Activated T-cell treated with anti-CD3 and anti-CD28 coated beads, Interleukin-2, amount 50 U/mL, for 4 hours (primary cell): ENCODE data around the gene VCL. TPM values are rescaled to one million over a fixed set of nuclear protein-coding genes. Genes with fewer than 3 reads are reported as not detected.
"Not testable (repeated sequence)": the region's sequence is repeated elsewhere in the genome, so short reads cannot be mapped to it uniquely, and the experiment has no call there.

Source experiments
- ATAC-seq, 2 donors: fragments of 200-7000 bp; cut with Tn5 transposase; one replicate each; pipeline ENCODE4 v1.10.0; 2021
- DNase-seq: peaks from one replicate; pipeline ENCODE4 v3.0.0-alpha.2; 2020
- H3K27me3 Mint-ChIP-seq: one replicate; pipeline ENCODE4 v1.8.0; 2021; ENCODE audit warnings: low read depth, mixed read lengths
- H3K36me3 Mint-ChIP-seq: one replicate; pipeline ENCODE4 v1.8.0; 2022; ENCODE audit warnings: mixed read lengths; ENCODE audit not compliant: insufficient read depth
- H3K4me1 Mint-ChIP-seq: one replicate; pipeline ENCODE4 v1.8.0; 2021; ENCODE audit warnings: low read depth, mixed read lengths
- H3K4me3 Mint-ChIP-seq: one replicate; pipeline ENCODE4 v1.8.0; 2021; ENCODE audit warnings: mild to moderate bottlenecking, moderate library complexity, mixed read lengths
- H3K9me3 Mint-ChIP-seq: one replicate; pipeline ENCODE4 v1.8.0; 2021; ENCODE audit warnings: mixed read lengths
- total RNA-seq, 3 donors: library from RNA; stranded (reverse); gene quantifications; one replicate each; pipeline ENCODE4 v1.2.1, GENCODE V29; 2021

VCL gene
- total RNA-seq, 3 donors from 2014 or later, result 12.4 to 16.3 (median 14.7) TPM

- H3K9me3 Mint-ChIP-seq, H3K4me3 Mint-ChIP-seq, H3K27me3 Mint-ChIP-seq, DNase-seq, H3K36me3 Mint-ChIP-seq, ATAC-seq: not testable (repeated sequence)
- H3K4me1 Mint-ChIP-seq, result peaks cover 39% of the 10 kb centered on the region
These were observed 34.3 kb downstream of the VCL start for GRCh38 chr10:74032208-74032607.

DNA sequence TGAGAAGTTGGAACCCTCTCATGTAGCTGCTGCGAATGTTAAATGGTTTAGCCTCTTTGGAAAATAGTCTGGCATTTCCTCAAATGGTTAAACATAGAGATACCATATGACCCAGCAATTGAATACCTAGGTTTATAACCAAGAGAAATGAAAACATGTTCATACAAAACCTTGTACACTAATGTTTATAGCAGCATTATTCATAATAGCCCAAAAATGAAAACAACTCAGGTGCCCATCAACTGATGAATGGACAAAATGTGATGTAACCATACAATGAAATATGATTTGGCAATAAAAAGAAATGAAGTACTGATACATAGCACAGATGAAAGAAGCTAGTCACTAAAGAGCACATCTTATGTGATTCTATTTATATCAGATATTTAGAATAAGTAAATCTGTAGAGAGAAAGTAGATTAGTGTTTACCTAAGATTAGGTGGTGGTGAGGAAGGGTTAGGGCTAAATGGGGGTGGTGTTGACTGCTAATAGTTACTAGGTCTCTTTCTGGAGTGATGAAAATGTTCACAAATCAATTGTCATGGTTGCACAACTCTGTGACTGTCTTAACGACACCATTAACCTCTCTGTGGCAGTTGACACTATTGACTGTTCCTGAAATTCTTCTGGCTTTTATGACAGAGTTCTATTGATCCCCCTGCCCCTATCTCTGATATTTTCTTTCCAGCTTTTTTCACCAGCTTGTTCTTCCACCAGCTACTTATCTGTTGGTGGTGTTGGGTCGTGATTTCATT is 35.2 kb downstream of the VCL start:
- no peaks in the 10 kb centered on the region for H3K9me3 Mint-ChIP-seq
- no peak overlapping the region for H3K4me3 Mint-ChIP-seq
- peaks cover 37% of the 10 kb centered on the region for H3K4me1 Mint-ChIP-seq
- DNase-seq (no peak), ATAC-seq (no peak)
- no peaks in the 10 kb centered on the region for H3K27me3 Mint-ChIP-seq
- H3K36me3 Mint-ChIP-seq, result peaks cover 2% of the 10 kb centered on the region

DNA sequence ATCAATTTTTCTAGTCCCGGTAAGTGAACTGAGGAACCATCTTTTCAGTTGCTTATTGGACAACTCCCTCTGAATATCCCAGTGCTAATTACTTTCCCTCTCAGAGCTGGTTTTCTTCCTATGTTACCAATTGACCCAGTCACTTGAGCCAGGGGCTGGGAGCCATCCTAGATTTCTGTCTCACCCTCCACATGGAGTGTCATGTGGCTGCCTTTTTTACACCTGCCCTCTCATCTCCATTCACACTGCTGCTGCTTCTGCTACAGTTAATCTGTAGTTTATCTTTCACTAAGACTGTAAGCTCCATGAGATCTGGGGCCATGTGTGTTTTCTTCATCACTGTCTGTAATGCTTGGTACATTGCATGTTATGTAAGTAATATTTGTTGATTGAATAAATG is 35.8 kb downstream of the VCL start:
- H3K4me1 Mint-ChIP-seq, result peaks cover 37% of the 10 kb centered on the region

DNA sequence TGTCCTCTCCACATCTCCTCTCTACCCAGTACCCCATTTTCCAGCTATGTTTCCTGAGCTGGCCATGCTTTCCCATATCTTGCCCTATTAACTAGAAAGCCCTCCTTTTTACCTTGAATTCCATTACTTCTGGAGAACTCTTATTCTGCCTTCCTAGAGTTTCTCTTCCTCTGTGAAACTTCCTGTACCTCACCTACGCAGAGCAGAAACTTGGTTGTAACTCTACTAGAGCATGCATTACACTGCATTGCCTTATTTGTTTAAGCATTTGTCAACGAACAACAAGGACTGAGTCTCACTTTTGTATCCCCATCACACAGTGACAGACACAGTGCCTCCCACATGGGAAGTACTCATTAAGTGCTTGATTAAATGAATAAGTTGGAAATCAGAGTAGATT is 36.4 kb downstream of the VCL start:
- no peak for ATAC-seq
- H3K9me3 Mint-ChIP-seq, result no peaks in the 10 kb centered on the region
- H3K36me3 Mint-ChIP-seq, result peaks cover 2% of the 10 kb centered on the region
- no peak overlapping the region for H3K4me3 Mint-ChIP-seq
- peaks cover 36% of the 10 kb centered on the region for H3K4me1 Mint-ChIP-seq
- no peaks in the 10 kb centered on the region for H3K27me3 Mint-ChIP-seq
- DNase-seq, result no peak

More for the DNA sequence above, 35.8 kb downstream of the VCL start:
- Mint-ChIP-seq H3K36me3 (peaks cover 2% of the 10 kb centered on the region), H3K4me3 (no peak overlapping the region), H3K27me3 (no peaks in the 10 kb centered on the region), H3K9me3 (no peaks in the 10 kb centered on the region)
- DNase-seq (no peak), ATAC-seq (no peak)

DNA sequence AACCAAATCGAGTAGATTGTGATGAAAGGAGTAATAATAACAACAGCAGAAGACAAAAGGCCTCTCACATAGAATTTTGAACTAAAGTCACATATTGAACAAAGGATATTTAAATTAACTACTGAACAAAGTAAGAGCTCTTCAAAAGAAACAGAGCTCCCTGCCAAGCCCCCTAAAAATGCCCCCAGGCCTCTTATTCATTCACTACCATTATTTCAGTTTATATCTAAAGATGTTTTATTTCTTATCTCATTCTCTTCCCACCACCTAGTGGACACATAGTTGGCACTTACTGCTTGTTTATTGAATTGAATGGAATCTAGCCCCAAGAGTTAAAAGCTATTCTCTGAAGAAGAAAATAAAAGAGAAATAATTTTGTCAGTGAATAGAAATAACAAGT is 37.4 kb downstream of the VCL start:
- DNase-seq, result no peak

DNA sequence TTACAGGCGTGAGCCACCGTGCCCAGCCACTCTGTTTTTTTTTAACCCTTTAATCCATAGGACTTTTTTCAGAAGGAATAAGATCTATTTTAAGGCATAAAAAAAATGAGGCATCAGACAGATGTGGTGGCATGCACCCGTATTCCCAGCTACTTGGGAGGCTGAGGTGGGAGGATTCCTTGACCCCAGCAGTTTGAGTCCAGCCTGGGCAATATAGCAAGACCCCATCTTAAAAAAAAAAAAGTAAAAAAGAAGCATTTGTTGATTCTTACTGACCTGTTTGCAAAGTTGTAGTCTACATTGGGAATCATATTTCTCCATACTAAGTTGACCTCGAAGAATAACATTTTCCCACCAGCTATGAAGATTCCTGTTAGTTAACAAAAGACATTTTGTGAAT is 38.6 kb downstream of the VCL start:
- H3K4me3 Mint-ChIP-seq, result no peak overlapping the region
- peaks cover 38% of the 10 kb centered on the region for H3K4me1 Mint-ChIP-seq
- DNase-seq, result no peak
- no peak for ATAC-seq
- H3K36me3 Mint-ChIP-seq, result peaks cover 2% of the 10 kb centered on the region
- H3K9me3 Mint-ChIP-seq, result no peaks in the 10 kb centered on the region
- no peaks in the 10 kb centered on the region for H3K27me3 Mint-ChIP-seq

More for the DNA sequence above, 37.4 kb downstream of the VCL start:
- H3K4me3 Mint-ChIP-seq, result no peak overlapping the region
- H3K9me3 Mint-ChIP-seq, result no peaks in the 10 kb centered on the region
- no peak for ATAC-seq
- H3K4me1 Mint-ChIP-seq, result peaks cover 41% of the 10 kb centered on the region
- peaks cover 2% of the 10 kb centered on the region for H3K36me3 Mint-ChIP-seq
- H3K27me3 Mint-ChIP-seq, result no peaks in the 10 kb centered on the region

DNA sequence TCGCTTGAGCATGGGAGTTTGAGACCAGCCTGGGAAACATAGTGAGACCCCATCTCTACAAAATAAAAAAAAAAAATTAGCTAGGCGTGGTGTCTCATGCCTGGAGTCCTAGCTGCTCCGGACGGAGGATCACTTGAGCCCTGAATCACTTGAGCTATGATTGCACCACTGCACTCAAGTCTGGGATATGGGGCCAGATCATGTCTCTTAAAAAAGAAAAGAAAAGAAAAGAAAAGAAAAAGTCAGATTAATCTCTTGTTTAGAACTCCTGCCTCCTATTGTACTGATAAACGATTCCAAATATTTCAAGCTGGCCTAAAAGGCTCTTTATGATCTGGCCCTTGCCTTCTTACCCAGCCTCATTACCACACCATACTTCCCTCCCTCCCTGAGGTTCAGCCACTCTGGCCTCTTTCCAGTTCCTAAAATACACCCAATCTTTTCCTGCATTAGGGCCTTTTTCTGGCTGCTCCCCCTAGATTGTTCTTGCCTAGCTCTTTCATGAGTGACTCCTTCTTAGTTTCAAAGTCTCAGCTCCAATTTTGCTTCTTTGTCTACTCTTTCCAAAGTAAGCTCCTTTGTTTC is 41.7 kb downstream of the VCL start:
- Mint-ChIP-seq H3K36me3 (peaks cover 7% of the 10 kb centered on the region), H3K9me3 (no peaks in the 10 kb centered on the region), H3K4me1 (peaks cover 20% of the 10 kb centered on the region), H3K27me3 (no peaks in the 10 kb centered on the region), H3K4me3 (no peak overlapping the region)
- ATAC-seq (no peak), DNase-seq (no peak)

DNA sequence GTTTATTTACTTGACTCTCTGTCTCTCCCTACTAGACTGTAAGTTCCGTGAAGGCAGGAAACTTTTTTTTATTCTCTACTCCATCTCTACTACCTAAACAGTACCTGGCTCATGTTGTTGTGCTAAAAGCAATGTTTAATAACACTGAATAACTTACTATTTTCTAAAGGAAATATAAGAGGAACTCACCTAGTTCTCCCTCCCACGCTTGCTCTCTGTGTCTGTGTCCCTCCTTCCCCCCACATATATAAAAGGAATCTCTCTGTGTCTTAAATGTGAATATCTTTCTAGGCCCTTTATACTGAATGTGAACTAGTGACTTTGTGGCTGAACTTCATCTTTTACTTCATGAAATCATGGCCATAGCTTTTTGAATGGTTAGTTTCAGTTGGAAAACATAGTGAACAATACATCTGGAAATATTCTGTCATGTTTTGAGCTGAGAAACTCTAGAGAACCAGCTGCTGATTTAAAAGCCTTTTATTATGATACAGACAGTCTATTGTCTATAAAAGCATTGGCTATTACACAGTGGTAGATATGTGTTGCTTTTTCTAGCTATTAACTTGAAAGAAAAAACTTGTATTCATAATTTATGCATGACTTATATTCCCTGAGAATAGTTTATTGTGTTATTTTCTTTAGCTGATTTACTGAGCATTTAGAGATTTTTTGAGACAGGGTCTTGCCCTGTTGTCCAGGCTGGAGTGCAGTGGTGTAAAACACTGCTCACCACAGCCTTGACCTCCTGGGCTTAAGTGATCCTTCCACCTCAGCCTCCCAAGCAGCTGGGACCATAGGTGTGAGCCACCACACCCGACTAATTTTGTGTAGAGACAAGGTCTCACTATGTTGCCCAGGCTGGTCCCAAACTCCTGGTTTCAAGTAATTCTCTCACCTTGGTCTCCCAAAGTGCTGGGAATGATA is 42.5 kb downstream of the VCL start:
- DNase-seq (no peak), ATAC-seq (no peak)
- Mint-ChIP-seq H3K4me1 (peaks cover 12% of the 10 kb centered on the region), H3K27me3 (no peaks in the 10 kb centered on the region), H3K9me3 (no peaks in the 10 kb centered on the region), H3K4me3 (no peak overlapping the region), H3K36me3 (peaks cover 8% of the 10 kb centered on the region)

GRCh38 chr10:74044419-74044818 is 46.5 kb downstream of the VCL start:
- Mint-ChIP-seq H3K9me3 (no peaks in the 10 kb centered on the region), H3K4me1 (peaks cover 12% of the 10 kb centered on the region), H3K36me3 (peaks cover 8% of the 10 kb centered on the region), H3K4me3 (no peak overlapping the region), H3K27me3 (no peaks in the 10 kb centered on the region)
- no peak for ATAC-seq
- DNase-seq, result no peak

DNA sequence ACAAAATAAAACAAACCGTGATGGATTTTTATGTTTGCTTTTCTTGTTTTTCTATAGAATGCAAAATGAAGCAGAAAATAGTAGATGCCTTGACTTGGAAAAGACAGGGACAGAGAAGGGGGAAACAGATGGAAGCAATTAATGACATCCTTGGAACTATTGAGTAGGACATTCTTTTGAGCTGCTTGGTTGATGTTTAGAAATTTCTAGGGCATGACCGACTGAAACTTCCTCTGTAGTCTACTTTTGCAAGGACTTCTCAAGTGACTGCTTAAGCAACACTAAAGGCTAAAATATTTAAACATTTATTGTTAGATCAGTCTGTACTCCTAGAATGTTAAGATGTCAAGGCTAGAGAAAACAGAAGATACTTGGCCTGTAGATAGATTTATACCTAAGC is 49.4 kb downstream of the VCL start:
- Mint-ChIP-seq H3K9me3 (no peaks in the 10 kb centered on the region), H3K4me1 (peaks cover 5% of the 10 kb centered on the region), H3K4me3 (no peak overlapping the region), H3K36me3 (peaks cover 8% of the 10 kb centered on the region), H3K27me3 (no peaks in the 10 kb centered on the region)
- no peak for DNase-seq
- no peak for ATAC-seq

- DNase-seq (no peak), ATAC-seq (no peak)
- Mint-ChIP-seq H3K9me3 (no peaks in the 10 kb centered on the region), H3K4me1 (peaks cover 5% of the 10 kb centered on the region), H3K27me3 (no peaks in the 10 kb centered on the region), H3K36me3 (peaks cover 8% of the 10 kb centered on the region), H3K4me3 (no peak overlapping the region)
These were observed 50.0 kb downstream of the VCL start for GRCh38 chr10:74047871-74048270.

GRCh38 chr10:74048433-74048832 is 50.5 kb downstream of the VCL start:
- H3K4me1 Mint-ChIP-seq, result peaks cover 8% of the 10 kb centered on the region
- H3K36me3 Mint-ChIP-seq, result peaks cover 8% of the 10 kb centered on the region
- DNase-seq (no peak), ATAC-seq (no peak)
- H3K9me3 Mint-ChIP-seq, result no peaks in the 10 kb centered on the region
- H3K4me3 Mint-ChIP-seq, result no peak overlapping the region
- no peaks in the 10 kb centered on the region for H3K27me3 Mint-ChIP-seq

GRCh38 chr10:74049955-74050354 is 52.0 kb downstream of the VCL start:
- Mint-ChIP-seq H3K9me3 (no peaks in the 10 kb centered on the region), H3K36me3 (peaks cover 2% of the 10 kb centered on the region), H3K27me3 (no peaks in the 10 kb centered on the region), H3K4me1 (peaks cover 9% of the 10 kb centered on the region), H3K4me3 (no peak overlapping the region)
- ATAC-seq (no peak), DNase-seq (no peak)

- ATAC-seq (no peak), DNase-seq (no peak)
- Mint-ChIP-seq H3K36me3 (no peaks in the 10 kb centered on the region), H3K4me1 (peaks cover 11% of the 10 kb centered on the region), H3K27me3 (no peaks in the 10 kb centered on the region), H3K9me3 (no peaks in the 10 kb centered on the region), H3K4me3 (no peak overlapping the region)
These were observed 52.7 kb downstream of the VCL start for GRCh38 chr10:74050653-74051052.
